ENCODE data around the gene CTSF. TPM values are rescaled to one million over a fixed set of nuclear protein-coding genes. Genes with fewer than 3 reads are reported as not detected.

The CTSF gene
- total RNA-seq, 1 experiment from 2014 or later = 0.34 TPM

DNA sequence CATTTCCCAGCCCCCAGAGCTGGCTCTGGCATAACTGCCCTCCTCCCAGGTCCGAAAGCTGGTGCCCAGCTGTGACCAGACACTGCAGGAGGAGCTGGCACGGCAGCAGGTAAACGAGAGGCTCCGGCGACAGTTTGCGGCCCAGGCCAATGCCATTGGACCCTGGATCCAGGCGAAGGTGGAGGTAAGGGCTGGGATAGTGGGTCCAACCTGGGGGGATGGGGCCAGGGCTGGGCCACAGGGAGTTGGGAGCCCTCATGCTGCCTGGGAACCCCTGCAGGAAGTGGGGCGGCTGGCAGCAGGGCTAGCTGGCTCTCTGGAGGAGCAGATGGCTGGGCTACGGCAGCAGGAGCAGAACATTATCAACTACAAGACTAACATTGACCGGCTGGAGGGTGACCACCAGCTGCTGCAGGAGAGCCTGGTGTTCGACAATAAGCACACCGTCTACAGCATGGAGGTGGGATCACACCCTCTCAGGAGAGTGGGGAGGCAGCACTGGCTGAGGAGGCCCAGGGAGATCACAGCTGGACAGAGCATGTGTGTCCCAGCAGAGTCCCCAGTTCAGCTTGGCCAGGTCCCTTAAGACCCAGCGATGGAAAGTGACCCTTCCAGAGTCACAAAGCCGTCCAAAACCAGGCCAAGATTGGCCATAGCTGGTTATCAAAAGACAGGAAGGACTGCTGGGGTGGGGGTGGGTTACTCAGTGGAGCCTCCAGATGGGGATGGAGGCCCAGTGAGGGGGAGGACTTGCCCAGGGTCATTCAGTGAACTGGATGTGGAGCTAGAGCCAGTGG is 7.0 kb downstream of the CTSF start:
- ChIA-PET POLR2A (interaction anchor here (0.8 kb wide), 1 partner anchor 12 kb away, joined by 3 read pairs; no protein-coding TSS in a partner anchor), CTCF (no interaction called here), RAD21 (ENCODE audit: low non-redundant PET in 1 of 2, low total read pairs in 2 of 2, uncharacterized antibody in 2 of 2, unreplicated experiment in 2 of 2) (no interaction called here)
- H3K36me3 ChIP-seq (ENCODE audit: control insufficient read depth in 1 of 2, insufficient read depth in 2 of 2, low read length in 2 of 2) = no peaks in the 10 kb centered on the region
- H3K9ac ChIP-seq (ENCODE audit: low read length) = no peak overlapping the region
- no peak overlapping the region for H2AFZ ChIP-seq (ENCODE audit: low read depth, low read length, poor library complexity, severe bottlenecking)
- no peaks in the 10 kb centered on the region for H3K4me1 ChIP-seq (ENCODE audit: control insufficient read depth in 1 of 2, insufficient read depth in 2 of 2, low read length in 2 of 2)
- no peaks in the 10 kb centered on the region for H3K27me3 ChIP-seq (ENCODE audit: insufficient read depth, low read length)
- no peak overlapping the region for H3K4me3 ChIP-seq (replicated peaks in 1 of 2; ENCODE audit: low read depth in 1 of 2, low read length in 2 of 2)
- H3K4me2 ChIP-seq (ENCODE audit: low read length) = no peak overlapping the region
- intact Hi-C loops (cut with micrococcal nuclease) = no loop called here
- DNase-seq (ENCODE audit: low read depth, low spot score) = no peak
- ATAC-seq = no peak
- BruUV-seq (replicated peaks) = no TSS peak
- TF ChIP-seq, protein P1, sequence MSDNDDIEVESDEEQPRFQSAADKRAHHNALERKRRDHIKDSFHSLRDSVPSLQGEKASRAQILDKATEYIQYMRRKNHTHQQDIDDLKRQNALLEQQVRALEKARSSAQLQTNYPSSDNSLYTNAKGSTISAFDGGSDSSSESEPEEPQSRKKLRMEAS (IDR thresholded peaks at IDR 0.05) = no peak
- no peak for TF ChIP-seq SIN3A (IDR thresholded peaks at IDR 0.05; ENCODE audit: low read depth)
- TF ChIP-seq, protein P2, sequence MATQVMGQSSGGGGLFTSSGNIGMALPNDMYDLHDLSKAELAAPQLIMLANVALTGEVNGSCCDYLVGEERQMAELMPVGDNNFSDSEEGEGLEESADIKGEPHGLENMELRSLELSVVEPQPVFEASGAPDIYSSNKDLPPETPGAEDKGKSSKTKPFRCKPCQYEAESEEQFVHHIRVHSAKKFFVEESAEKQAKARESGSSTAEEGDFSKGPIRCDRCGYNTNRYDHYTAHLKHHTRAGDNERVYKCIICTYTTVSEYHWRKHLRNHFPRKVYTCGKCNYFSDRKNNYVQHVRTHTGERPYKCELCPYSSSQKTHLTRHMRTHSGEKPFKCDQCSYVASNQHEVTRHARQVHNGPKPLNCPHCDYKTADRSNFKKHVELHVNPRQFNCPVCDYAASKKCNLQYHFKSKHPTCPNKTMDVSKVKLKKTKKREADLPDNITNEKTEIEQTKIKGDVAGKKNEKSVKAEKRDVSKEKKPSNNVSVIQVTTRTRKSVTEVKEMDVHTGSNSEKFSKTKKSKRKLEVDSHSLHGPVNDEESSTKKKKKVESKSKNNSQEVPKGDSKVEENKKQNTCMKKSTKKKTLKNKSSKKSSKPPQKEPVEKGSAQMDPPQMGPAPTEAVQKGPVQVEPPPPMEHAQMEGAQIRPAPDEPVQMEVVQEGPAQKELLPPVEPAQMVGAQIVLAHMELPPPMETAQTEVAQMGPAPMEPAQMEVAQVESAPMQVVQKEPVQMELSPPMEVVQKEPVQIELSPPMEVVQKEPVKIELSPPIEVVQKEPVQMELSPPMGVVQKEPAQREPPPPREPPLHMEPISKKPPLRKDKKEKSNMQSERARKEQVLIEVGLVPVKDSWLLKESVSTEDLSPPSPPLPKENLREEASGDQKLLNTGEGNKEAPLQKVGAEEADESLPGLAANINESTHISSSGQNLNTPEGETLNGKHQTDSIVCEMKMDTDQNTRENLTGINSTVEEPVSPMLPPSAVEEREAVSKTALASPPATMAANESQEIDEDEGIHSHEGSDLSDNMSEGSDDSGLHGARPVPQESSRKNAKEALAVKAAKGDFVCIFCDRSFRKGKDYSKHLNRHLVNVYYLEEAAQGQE (IDR thresholded peaks at IDR 0.05; ENCODE audit: low read depth) = no peak
- H3K79me2 ChIP-seq (ENCODE audit: insufficient read depth, low read length) = no peaks in the 10 kb centered on the region
- no peaks in the 10 kb centered on the region for H4K20me1 ChIP-seq (ENCODE audit: insufficient read depth)
- no peak overlapping the region for H3K27ac ChIP-seq (ENCODE audit: low read depth, low read length)
- no peaks in the 10 kb centered on the region for H3K9me3 ChIP-seq (ENCODE audit: control insufficient read depth in 1 of 2, insufficient read depth in 1 of 2, low read depth in 1 of 2, low read length in 2 of 2)
- H3K9me2 ChIP-seq (ENCODE audit: insufficient read depth) = no peaks in the 10 kb centered on the region

All from HCT116 (cell line).